Trophoblast cell (in vitro differentiated cells and primary cell): ENCODE measurements around the gene APOL3.
"Not testable (repeated sequence)": the region's sequence is repeated elsewhere in the genome, so short reads cannot be mapped to it uniquely, and the experiment has no call there.

ENCODE experiments used
- DNase-seq, 2 donors: peaks; one replicate each; pipeline ENCODE4 v3.0.0-alpha.2; 2016
- H2AFZ ChIP-seq: 2 replicates; pipeline ENCODE4 v1.6.1; 2013; ENCODE audit warnings: low read length, moderate library complexity, mild to moderate bottlenecking; ENCODE audit not compliant: insufficient read depth, poor library complexity
- H2AK5ac ChIP-seq: 2 replicates; pipeline ENCODE4 v1.6.1; 2013; ENCODE audit warnings: mild to moderate bottlenecking, low read length
- H2BK120ac ChIP-seq: 2 replicates; pipeline ENCODE4 v1.6.1; 2013; ENCODE audit warnings: low read length, mild to moderate bottlenecking, moderate library complexity; ENCODE audit not compliant: insufficient read depth, poor library complexity
- H2BK12ac ChIP-seq: 2 replicates; pipeline ENCODE4 v1.6.1; 2013; ENCODE audit warnings: mild to moderate bottlenecking, low read length, moderate library complexity
- H2BK5ac ChIP-seq: 2 replicates; pipeline ENCODE4 v1.6.1; 2013; ENCODE audit warnings: low read length, low read depth, moderate library complexity, mild to moderate bottlenecking; ENCODE audit not compliant: poor library complexity
- H3K14ac ChIP-seq: 2 replicates; pipeline ENCODE4 v1.6.1; 2013; ENCODE audit warnings: mild to moderate bottlenecking, low read length
- H3K18ac ChIP-seq: 2 replicates; pipeline ENCODE4 v1.6.1; 2013; ENCODE audit warnings: mild to moderate bottlenecking, low read length
- H3K23ac ChIP-seq: 2 replicates; pipeline ENCODE4 v1.6.1; 2013; ENCODE audit warnings: low read length
- H3K27ac ChIP-seq: 2 replicates; pipeline ENCODE4 v1.5.1; 2013; ENCODE audit warnings: low read depth, mild to moderate bottlenecking, inconsistent platforms, low read length, moderate library complexity
- H3K27me3 ChIP-seq: 2 replicates; pipeline ENCODE4 v1.6.1; 2013; ENCODE audit warnings: inconsistent platforms, mild to moderate bottlenecking, low read length, moderate library complexity; ENCODE audit not compliant: insufficient read depth
- H3K36me3 ChIP-seq, 2 experiments: 1 replicate in 1 of 2; 2 replicates in 1 of 2; pipeline ENCODE4 v1.6.1; 2013; ENCODE audit warnings: low read length in 2 of 2, mild to moderate bottlenecking in 2 of 2, moderate library complexity in 1 of 2; ENCODE audit not compliant: insufficient read depth in 2 of 2, control insufficient read depth in 1 of 2
- H3K4ac ChIP-seq: 2 replicates; pipeline ENCODE4 v1.6.1; 2013; ENCODE audit warnings: low read depth, mild to moderate bottlenecking, low read length, moderate library complexity
- H3K4me1 ChIP-seq, 2 experiments: 1 replicate in 1 of 2; 2 replicates in 1 of 2; pipeline ENCODE4 v1.6.1; 2013; ENCODE audit warnings: low read length in 2 of 2, mild to moderate bottlenecking in 2 of 2, moderate library complexity in 1 of 2; ENCODE audit not compliant: insufficient read depth in 2 of 2, control insufficient read depth in 1 of 2
- H3K4me2 ChIP-seq: 2 replicates; pipeline ENCODE4 v1.6.1; 2013; ENCODE audit warnings: inconsistent platforms, mild to moderate bottlenecking, low read length, moderate library complexity
- H3K4me3 ChIP-seq: 2 replicates; pipeline ENCODE4 v1.5.1; 2013; ENCODE audit warnings: mild to moderate bottlenecking, low read depth, low read length, inconsistent platforms
- H3K79me1 ChIP-seq: one replicate; pipeline ENCODE4 v1.6.1; 2013; ENCODE audit warnings: low read length
- H3K79me2 ChIP-seq: 2 replicates; pipeline ENCODE4 v1.6.1; 2013; ENCODE audit warnings: low read length, mild to moderate bottlenecking; ENCODE audit not compliant: control insufficient read depth, insufficient read depth, poor library complexity
- H3K9ac ChIP-seq: 2 replicates; pipeline ENCODE4 v1.6.1; 2013; ENCODE audit warnings: mild to moderate bottlenecking, low read length
- H3K9me3 ChIP-seq: 2 replicates; pipeline ENCODE4 v1.6.1; 2013; ENCODE audit warnings: low read depth, mild to moderate bottlenecking, control low read depth, inconsistent platforms, low read length; ENCODE audit not compliant: insufficient read depth
- H4K12ac ChIP-seq: 2 replicates; pipeline ENCODE4 v1.6.1; 2013; ENCODE audit warnings: low read depth, mild to moderate bottlenecking, low read length, moderate library complexity
- H4K8ac ChIP-seq: 2 replicates; pipeline ENCODE4 v1.6.1; 2013; ENCODE audit warnings: low read depth, mild to moderate bottlenecking, low read length, moderate library complexity
- H4K91ac ChIP-seq: one replicate; pipeline ENCODE4 v1.6.1; 2013; ENCODE audit warnings: low read depth, mild to moderate bottlenecking, low read length, moderate library complexity
- WGBS: extraction: QIAGEN DNeasy Blood & Tissue Kit; methylation state at CpG from one replicate; pipeline ENCODE4 v1.1.7; 2013; ENCODE audit warnings: missing lambda C conversion rate; ENCODE audit not compliant: insufficient read length, insufficient coverage; ENCODE audit errors: extremely low coverage; 5-methylcytosine and 5-hydroxymethylcytosine counted together

APOL3 gene

DNA sequence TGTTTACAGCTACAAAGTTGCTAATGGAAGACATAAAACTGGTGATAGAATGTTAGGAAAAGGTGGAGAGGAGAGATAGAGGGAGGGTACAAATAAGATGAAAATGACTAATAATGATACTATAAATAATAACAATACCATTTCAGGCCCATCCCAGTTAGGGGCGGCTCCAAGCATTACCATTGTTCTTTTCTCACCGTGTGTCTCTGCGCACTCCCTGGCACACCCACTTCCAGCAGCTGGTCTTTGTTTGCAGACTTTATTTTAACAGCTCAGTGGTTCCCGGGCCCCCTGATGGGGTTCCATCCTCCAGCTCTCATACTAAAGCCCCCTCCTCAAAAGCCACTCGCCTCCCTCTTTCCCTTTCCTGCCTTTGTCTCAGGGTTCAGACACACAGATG is 40.5 kb upstream of the APOL3 start:
- not testable (repeated sequence) for H3K27ac ChIP-seq, H3K4ac ChIP-seq, H3K79me2 ChIP-seq, H3K14ac ChIP-seq, H4K8ac ChIP-seq, H2BK120ac ChIP-seq, H3K9me3 ChIP-seq, H4K91ac ChIP-seq, H3K27me3 ChIP-seq, H3K4me2 ChIP-seq, H3K18ac ChIP-seq, DNase-seq, H3K36me3 ChIP-seq, H3K23ac ChIP-seq, H2BK12ac ChIP-seq, H2AK5ac ChIP-seq, H3K79me1 ChIP-seq, H4K12ac ChIP-seq, H3K4me3 ChIP-seq, H2BK5ac ChIP-seq, H3K9ac ChIP-seq, H2AFZ ChIP-seq
- WGBS, result no CpG with 5 or more reads among the region's 5 CpGs
- peaks cover 7 to 12% of the 10 kb centered on the region in 2 experiments for H3K4me1 ChIP-seq

DNA sequence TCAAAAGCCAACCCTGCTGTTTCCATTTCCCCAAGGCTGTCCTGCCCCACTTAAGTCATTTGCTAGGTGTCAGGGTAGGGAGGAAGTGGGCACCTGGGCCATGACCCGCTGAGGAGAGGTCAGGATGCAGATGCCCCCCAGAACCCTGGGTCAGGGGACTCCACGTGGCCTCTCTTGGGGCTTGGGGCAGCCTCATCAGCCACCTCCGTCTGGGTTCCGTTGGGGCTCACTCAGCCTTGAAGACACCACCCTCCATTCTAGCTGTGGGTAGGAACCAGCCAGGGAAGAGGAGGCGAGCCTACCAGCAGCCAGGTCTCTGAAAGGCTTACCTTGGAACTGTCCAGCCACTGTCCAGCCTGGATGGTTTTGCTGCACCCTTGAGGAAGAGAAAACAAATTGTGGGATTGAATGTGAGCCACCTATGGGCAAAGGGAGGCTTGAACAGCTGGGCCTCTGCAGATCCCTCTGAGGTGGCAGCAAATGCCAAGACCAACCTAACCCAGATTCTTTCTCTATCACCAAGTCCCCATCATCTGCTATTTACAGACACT is 38.5 kb upstream of the APOL3 start:
- H3K18ac ChIP-seq, result no peak overlapping the region
- peaks cover 7 to 10% of the 10 kb centered on the region in 2 experiments for H3K4me1 ChIP-seq
- no peaks in the 10 kb centered on the region for H3K36me3 ChIP-seq
- H2AFZ ChIP-seq, result no peak overlapping the region
- no peak overlapping the region for H4K91ac ChIP-seq
- no peaks in the 10 kb centered on the region for H3K27me3 ChIP-seq
- no peak overlapping the region for H2AK5ac ChIP-seq
- H3K4ac ChIP-seq, result no peak overlapping the region
- H3K4me3 ChIP-seq, result no peak overlapping the region
- H3K4me2 ChIP-seq, result no peak overlapping the region
- H3K23ac ChIP-seq, result no peak overlapping the region
- H3K79me1 ChIP-seq, result no peaks in the 10 kb centered on the region
- WGBS, result no CpG with 5 or more reads among the region's 5 CpGs
- H2BK120ac ChIP-seq, result no peak overlapping the region
- DNase-seq, result peak in 1 of 2 donors; percentile 30
- no peak overlapping the region for H3K9ac ChIP-seq
- no peak overlapping the region for H4K12ac ChIP-seq
- no peaks in the 10 kb centered on the region for H3K9me3 ChIP-seq
- no peak overlapping the region for H2BK12ac ChIP-seq
- no peaks in the 10 kb centered on the region for H3K79me2 ChIP-seq
- H4K8ac ChIP-seq, result no peak overlapping the region
- H2BK5ac ChIP-seq, result no peak overlapping the region
- H3K14ac ChIP-seq, result no peak overlapping the region
- H3K27ac ChIP-seq, result no peak overlapping the region

DNA sequence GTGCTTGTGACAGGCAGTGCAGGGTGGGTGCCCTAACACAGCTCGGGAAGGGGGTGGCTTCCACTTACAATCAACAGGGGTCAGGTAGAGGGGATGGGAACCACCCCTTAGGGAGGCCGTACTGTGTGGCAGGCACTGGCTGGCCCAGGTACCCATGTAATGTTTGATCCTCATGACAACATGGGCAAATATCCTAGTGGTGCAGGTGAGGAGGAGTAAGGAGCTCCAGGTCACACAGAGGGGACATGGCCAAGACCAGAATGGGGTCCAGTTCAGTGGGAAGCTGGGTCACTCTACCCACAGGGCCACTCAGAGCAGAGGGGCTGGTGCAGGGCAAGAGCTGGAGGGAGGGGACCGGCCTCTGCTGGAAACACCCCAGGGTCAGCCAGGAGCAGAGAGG is 38.0 kb upstream of the APOL3 start:
- H3K9me3 ChIP-seq, result no peaks in the 10 kb centered on the region
- H3K79me1 ChIP-seq, result no peaks in the 10 kb centered on the region
- H2AK5ac ChIP-seq, result no peak overlapping the region
- H4K91ac ChIP-seq, result no peak overlapping the region
- no peak overlapping the region for H3K4me3 ChIP-seq
- no peak for DNase-seq
- no peak overlapping the region for H3K18ac ChIP-seq
- WGBS, result no CpG with 5 or more reads among the region's 3 CpGs
- H4K12ac ChIP-seq, result no peak overlapping the region
- no peak overlapping the region for H3K9ac ChIP-seq
- no peaks in the 10 kb centered on the region for H3K27me3 ChIP-seq
- no peak overlapping the region for H2BK5ac ChIP-seq
- H2BK120ac ChIP-seq, result no peak overlapping the region
- no peak overlapping the region for H3K4ac ChIP-seq
- H3K27ac ChIP-seq, result no peak overlapping the region
- no peak overlapping the region for H3K23ac ChIP-seq
- H3K79me2 ChIP-seq, result no peaks in the 10 kb centered on the region
- H3K36me3 ChIP-seq, result no peaks in the 10 kb centered on the region
- no peak overlapping the region for H3K4me2 ChIP-seq
- no peak overlapping the region for H2BK12ac ChIP-seq
- no peak overlapping the region for H2AFZ ChIP-seq
- H4K8ac ChIP-seq, result no peak overlapping the region
- H3K4me1 ChIP-seq, result peaks cover 3 to 4% of the 10 kb centered on the region in 2 experiments
- no peak overlapping the region for H3K14ac ChIP-seq

DNA sequence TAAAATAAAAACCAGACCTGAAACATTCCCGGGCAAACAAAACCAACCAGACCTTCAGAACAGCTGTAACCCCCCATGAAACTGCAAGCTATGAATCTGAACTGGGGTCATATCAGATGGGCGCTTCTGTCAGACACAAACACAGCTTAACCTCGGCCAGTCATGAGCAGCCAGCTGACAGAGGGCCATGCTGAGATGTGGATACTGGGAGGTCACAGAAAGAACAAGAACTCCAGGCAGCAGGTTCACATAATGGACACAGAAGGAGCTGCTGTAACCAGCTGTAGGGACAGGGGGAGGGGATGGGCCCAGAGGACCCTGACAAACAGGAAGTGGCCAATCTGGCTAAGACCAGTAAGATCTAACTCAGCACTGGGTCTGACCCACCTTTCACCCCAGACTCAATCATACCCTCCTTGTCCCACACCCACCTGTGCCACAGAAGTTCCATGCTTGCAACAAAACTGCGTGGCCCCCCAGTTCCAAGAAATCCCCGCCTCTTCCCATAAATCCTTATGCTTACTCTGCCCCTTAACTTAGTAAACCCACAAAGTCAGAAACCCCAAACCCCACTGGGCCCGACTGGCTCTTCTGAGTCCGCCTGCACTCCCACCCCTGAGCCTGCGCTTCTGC is 37.1 kb upstream of the APOL3 start:
- peak overlapping the region; percentile 31 for H2AFZ ChIP-seq
- H3K79me2 ChIP-seq, result no peaks in the 10 kb centered on the region
- H2BK120ac ChIP-seq, result no peak overlapping the region
- H2BK12ac ChIP-seq, result peak overlapping the region; percentile 16
- no peak overlapping the region for H3K27ac ChIP-seq
- H4K91ac ChIP-seq, result no peak overlapping the region
- H3K14ac ChIP-seq, result no peak overlapping the region
- H3K4me2 ChIP-seq, result no peak overlapping the region
- H3K18ac ChIP-seq, result no peak overlapping the region
- no CpG with 5 or more reads among the region's 8 CpGs for WGBS
- H4K12ac ChIP-seq, result no peak overlapping the region
- no peaks in the 10 kb centered on the region for H3K36me3 ChIP-seq
- no peak overlapping the region for H2AK5ac ChIP-seq
- peaks cover 3 to 4% of the 10 kb centered on the region in 2 experiments for H3K4me1 ChIP-seq
- no peak for DNase-seq
- no peak overlapping the region for H3K4me3 ChIP-seq
- no peaks in the 10 kb centered on the region for H3K79me1 ChIP-seq
- no peak overlapping the region for H3K4ac ChIP-seq
- H3K9me3 ChIP-seq, result no peaks in the 10 kb centered on the region
- H3K27me3 ChIP-seq, result no peaks in the 10 kb centered on the region
- no peak overlapping the region for H3K9ac ChIP-seq
- H2BK5ac ChIP-seq, result no peak overlapping the region
- H3K23ac ChIP-seq, result no peak overlapping the region
- H4K8ac ChIP-seq, result peak overlapping the region; percentile 25
